ENCODE results near the gene PTPRM. TPM values are rescaled to one million over a fixed set of nuclear protein-coding genes. Genes with fewer than 3 reads are reported as not detected.

PTPRM gene
- polyA plus RNA-seq, 2 of the 4 experiments (the other 2 are of a cell fraction) = 44.5 to 199 TPM

DNA sequence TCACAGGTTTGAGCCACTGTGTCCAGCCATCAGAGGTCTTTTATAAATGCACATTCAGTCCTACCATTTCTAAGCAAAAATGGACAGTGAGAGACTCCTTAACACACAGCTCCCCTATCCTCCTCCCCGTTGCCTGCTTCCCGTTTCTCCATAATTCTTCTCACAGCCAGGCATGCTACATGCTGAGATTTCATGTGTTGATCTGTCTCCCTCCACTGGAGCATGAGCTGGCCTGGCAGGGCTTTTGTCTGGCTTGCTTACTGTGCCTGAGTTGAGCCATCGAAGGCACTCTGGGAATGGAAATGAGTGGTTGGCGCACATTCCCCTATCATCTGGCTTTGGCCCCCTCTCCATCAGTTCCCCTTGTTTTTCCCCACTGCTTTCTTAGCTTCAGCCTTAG, 413.5 kb downstream of the PTPRM start:
- Histone ChIP-seq H3K27ac (peak overlapping the region in 1 of 2 experiments; percentile 40; a peak in 3 of 6 replicates), H3K4me3 (no peak overlapping the region), H3K4me2 (no peak overlapping the region), H3K4me1 (peaks cover 12% of the 10 kb centered on the region), H3K9me3 (no peaks in the 10 kb centered on the region)
- ChIA-PET POLR2A (no interaction called here), CTCF (no interaction called here)
- no peak for ATAC-seq
- WGBS (ENCODE audit: missing lambda C conversion rate) = 92% methylated on average over 4 of the region's 4 CpGs
- FAIRE-seq = no peak
- no peak for TF ChIP-seq CBX2 (IDR thresholded peaks at IDR 0.05; ENCODE audit: borderline replicate concordance, low read depth)
- no peak for TF ChIP-seq EP300 (IDR thresholded peaks at IDR 0.05)
- no peak for TF ChIP-seq MAFK (IDR thresholded peaks at IDR 0.05; ENCODE audit: partially characterized antibody)
- TF ChIP-seq NPAS2 (CRISPR knock-in tag; IDR thresholded peaks at IDR 0.05; ENCODE audit: borderline replicate concordance) = no peak
- TF ChIP-seq, protein P1, sequence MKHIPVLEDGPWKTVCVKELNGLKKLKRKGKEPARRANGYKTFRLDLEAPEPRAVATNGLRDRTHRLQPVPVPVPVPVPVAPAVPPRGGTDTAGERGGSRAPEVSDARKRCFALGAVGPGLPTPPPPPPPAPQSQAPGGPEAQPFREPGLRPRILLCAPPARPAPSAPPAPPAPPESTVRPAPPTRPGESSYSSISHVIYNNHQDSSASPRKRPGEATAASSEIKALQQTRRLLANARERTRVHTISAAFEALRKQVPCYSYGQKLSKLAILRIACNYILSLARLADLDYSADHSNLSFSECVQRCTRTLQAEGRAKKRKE (CRISPR knock-in tag; IDR thresholded peaks at IDR 0.05; ENCODE audit: low read depth) = no peak
- no peak for TF ChIP-seq ZC3H11A (IDR thresholded peaks at IDR 0.05)
- TF ChIP-seq JUN (IDR thresholded peaks at IDR 0.05) = no peak
- TF ChIP-seq, protein P2, sequence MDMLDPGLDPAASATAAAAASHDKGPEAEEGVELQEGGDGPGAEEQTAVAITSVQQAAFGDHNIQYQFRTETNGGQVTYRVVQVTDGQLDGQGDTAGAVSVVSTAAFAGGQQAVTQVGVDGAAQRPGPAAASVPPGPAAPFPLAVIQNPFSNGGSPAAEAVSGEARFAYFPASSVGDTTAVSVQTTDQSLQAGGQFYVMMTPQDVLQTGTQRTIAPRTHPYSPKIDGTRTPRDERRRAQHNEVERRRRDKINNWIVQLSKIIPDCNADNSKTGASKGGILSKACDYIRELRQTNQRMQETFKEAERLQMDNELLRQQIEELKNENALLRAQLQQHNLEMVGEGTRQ (IDR thresholded peaks at IDR 0.05) = no peak
- no peak for TF ChIP-seq NR3C1 (IDR thresholded peaks at IDR 0.05)
- no peak for TF ChIP-seq NFE2L2 (conservative IDR thresholded peaks at IDR 0.05; ENCODE audit: low read length)
- no peak for TF ChIP-seq FOSB (CRISPR knock-in tag; IDR thresholded peaks at IDR 0.05)
- TF ChIP-seq FOSL2 (IDR thresholded peaks at IDR 0.05) = no peak
- no peak for TF ChIP-seq FOSL2 (CRISPR knock-in tag; IDR thresholded peaks at IDR 0.05)
- no peak for TF ChIP-seq POLR2A (IDR thresholded peaks at IDR 0.05; ENCODE audit: low read length)
- TF ChIP-seq HOXA7 (CRISPR knock-in tag; IDR thresholded peaks at IDR 0.05) = no peak
- TF ChIP-seq HOXB13 (CRISPR knock-in tag; IDR thresholded peaks at IDR 0.05; ENCODE audit: low read depth) = no peak
- no peak for DNase-seq (ENCODE audit: low read depth in 1 of 2, low spot score in 1 of 2)

DNA sequence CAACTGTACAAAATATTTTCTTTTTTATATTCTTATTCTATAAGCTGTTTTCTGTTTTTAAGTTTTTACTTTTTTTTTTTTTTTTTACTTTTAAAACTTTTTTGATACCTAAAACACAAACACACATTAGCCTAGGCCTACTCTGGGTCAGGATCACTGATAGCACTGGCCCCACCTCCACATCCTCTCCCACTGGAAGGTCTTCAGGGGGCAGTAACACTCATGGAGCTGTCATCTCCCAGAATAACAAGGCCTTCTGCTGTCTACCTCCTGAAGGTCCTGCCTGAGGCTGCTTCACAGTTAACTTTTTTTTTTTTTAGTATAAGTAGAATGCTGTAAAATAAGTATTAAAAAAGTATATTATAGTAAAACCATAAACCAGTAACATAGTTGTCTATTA, 415.1 kb downstream of the PTPRM start:
- DNase-seq (ENCODE audit: low read depth in 1 of 2, low spot score in 1 of 2) = no peak
- Histone ChIP-seq H3K4me2 (no peak overlapping the region), H3K4me3 (no peak overlapping the region), H3K9me3 (no peaks in the 10 kb centered on the region), H3K27ac (peak overlapping the region in 1 of 2 experiments; percentile 52; a peak in 2 of 6 replicates), H3K4me1 (peaks cover 23% of the 10 kb centered on the region)
- POLR2A ChIA-PET = no interaction called here
- no peak for FAIRE-seq
- CTCF ChIA-PET = interaction anchor here (0.6 to 0.9 kb wide), 5 partner anchors 22 to 499 kb away, joined by 3 to 4 read pairs (median 4); no protein-coding TSS in a partner anchor
- no peak for TF ChIP-seq RNF2 (IDR thresholded peaks at IDR 0.05; ENCODE audit: borderline replicate concordance, low read depth)
- no peak for TF ChIP-seq HDAC2 (IDR thresholded peaks at IDR 0.05)
- TF ChIP-seq, protein P3, sequence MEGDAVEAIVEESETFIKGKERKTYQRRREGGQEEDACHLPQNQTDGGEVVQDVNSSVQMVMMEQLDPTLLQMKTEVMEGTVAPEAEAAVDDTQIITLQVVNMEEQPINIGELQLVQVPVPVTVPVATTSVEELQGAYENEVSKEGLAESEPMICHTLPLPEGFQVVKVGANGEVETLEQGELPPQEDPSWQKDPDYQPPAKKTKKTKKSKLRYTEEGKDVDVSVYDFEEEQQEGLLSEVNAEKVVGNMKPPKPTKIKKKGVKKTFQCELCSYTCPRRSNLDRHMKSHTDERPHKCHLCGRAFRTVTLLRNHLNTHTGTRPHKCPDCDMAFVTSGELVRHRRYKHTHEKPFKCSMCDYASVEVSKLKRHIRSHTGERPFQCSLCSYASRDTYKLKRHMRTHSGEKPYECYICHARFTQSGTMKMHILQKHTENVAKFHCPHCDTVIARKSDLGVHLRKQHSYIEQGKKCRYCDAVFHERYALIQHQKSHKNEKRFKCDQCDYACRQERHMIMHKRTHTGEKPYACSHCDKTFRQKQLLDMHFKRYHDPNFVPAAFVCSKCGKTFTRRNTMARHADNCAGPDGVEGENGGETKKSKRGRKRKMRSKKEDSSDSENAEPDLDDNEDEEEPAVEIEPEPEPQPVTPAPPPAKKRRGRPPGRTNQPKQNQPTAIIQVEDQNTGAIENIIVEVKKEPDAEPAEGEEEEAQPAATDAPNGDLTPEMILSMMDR (IDR thresholded peaks at IDR 0.05) = no peak
- TF ChIP-seq SREBF2 (IDR thresholded peaks at IDR 0.05) = no peak
- no peak for TF ChIP-seq PHF8 (IDR thresholded peaks at IDR 0.05; ENCODE audit: borderline replicate concordance, low read depth)
- no peak for ATAC-seq

DNA sequence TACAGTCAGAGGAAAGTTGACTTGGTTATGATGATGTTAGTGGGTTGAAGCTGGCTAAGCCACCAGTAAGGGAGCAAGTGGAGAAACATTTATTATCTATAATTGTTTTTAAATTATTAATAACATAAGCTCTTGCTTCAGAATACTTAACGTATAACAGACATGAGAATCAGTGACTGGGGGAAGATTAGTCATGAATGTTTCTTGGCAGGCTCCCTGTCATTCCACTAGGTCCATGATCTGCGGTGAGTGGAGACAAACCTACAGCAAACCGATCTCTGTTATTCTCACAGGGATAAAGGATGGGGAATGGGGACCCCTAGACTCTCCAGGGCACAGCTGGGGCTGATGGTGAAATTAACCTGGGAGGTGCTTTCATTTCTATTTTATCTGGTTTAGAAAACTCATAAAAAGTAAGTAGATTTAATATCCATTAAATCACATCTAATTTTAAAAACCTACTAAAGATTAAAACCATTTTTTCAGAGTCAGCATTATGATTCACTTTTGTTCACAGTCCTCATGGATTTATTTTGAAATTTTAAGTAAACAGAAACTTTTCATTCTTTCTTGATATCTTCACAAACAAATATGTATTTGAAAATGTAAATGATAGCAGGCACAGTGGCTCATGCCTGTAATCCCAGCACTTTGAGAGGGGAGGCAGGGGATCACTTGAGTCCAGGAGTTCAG, 420.3 kb downstream of the PTPRM start:
- WGBS (ENCODE audit: missing lambda C conversion rate) = 30% methylated on average over 3 of the region's 3 CpGs
- DNase-seq (ENCODE audit: low read depth in 1 of 2, low spot score in 1 of 2) (peak in 1 of 2 experiments; percentile 22), ATAC-seq (peak in 1 of 2 experiments; percentile 75; a peak in 3 of 6 replicates), FAIRE-seq (no peak)
- no peaks in the 10 kb centered on the region; the same call in 1 of the 3 replicates for H3K9me3 ChIP-seq
- no peak overlapping the region for H3K4me3 ChIP-seq
- ChIA-PET POLR2A (interaction anchor here (0.6 kb wide), 1 partner anchor 661 kb away, joined by 3 read pairs; no protein-coding TSS in a partner anchor), CTCF (no interaction called here)
- peaks cover 31% of the 10 kb centered on the region for H3K4me1 ChIP-seq
- peak overlapping the region; percentile 59 to 66 for H3K27ac ChIP-seq
- peak overlapping the region; percentile 66 for H3K4me2 ChIP-seq
- TF ChIP-seq SMC3 (IDR thresholded peaks at IDR 0.05) = no peak
- peak; percentile 70 for TF ChIP-seq MAFK (IDR thresholded peaks at IDR 0.05; ENCODE audit: partially characterized antibody)
- TF ChIP-seq MYC (IDR thresholded peaks at IDR 0.05; ENCODE audit: borderline replicate concordance, low read length) = no peak
- TF ChIP-seq, protein P2 (IDR thresholded peaks at IDR 0.05) = no peak
